ENCODE data around the gene SLC3A2. TPM values are rescaled to one million over a fixed set of nuclear protein-coding genes. Genes with fewer than 3 reads are reported as not detected.
A peak's percentile ranks its signal among the peaks of the same experiment; 100 is the strongest.
"Not testable (repeated sequence)": the region's sequence is repeated elsewhere in the genome, so short reads cannot be mapped to it uniquely, and the experiment has no call there.

Gene SLC3A2
- total RNA-seq, 1 donor from 2014 or later: 588 TPM

DNA sequence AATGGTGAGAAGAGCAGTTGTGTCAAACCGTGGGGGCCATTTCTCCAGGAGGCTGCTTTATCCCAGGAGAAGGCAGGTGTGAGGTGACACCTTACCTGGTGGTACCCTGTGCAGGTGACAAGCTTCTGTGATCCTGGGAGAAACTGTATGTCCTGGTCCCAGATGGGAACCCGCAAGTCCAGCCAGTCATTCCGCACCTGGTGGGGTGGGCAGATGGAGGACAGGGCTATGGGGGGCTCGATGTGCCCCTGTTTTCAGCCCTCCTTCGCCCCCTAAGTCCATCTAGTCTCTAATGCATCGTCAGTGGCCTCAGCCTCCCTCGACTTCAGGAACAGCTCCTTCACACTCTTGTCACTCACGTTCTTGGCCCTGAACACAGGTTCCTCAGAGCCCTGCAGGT, 45.4 kb upstream of the SLC3A2 start:
- no peak for TF ChIP-seq EZH2 (IDR thresholded peaks at IDR 0.05; ENCODE audit: insufficient read depth, low read length)
- TF ChIP-seq, protein P1, sequence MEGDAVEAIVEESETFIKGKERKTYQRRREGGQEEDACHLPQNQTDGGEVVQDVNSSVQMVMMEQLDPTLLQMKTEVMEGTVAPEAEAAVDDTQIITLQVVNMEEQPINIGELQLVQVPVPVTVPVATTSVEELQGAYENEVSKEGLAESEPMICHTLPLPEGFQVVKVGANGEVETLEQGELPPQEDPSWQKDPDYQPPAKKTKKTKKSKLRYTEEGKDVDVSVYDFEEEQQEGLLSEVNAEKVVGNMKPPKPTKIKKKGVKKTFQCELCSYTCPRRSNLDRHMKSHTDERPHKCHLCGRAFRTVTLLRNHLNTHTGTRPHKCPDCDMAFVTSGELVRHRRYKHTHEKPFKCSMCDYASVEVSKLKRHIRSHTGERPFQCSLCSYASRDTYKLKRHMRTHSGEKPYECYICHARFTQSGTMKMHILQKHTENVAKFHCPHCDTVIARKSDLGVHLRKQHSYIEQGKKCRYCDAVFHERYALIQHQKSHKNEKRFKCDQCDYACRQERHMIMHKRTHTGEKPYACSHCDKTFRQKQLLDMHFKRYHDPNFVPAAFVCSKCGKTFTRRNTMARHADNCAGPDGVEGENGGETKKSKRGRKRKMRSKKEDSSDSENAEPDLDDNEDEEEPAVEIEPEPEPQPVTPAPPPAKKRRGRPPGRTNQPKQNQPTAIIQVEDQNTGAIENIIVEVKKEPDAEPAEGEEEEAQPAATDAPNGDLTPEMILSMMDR (IDR thresholded peaks at IDR 0.05; ENCODE audit: insufficient read depth, low read depth, low read length): no peak
- FAIRE-seq (no peak), DNase-seq (ENCODE audit: low read depth) (no peak)
- Mint-ChIP-seq H3K27ac (ENCODE audit: unreplicated experiment) (peak overlapping the region; percentile 63), H3K4me3 (ENCODE audit: unreplicated experiment) (no peak overlapping the region), H3K4me1 (ENCODE audit: low read depth, unreplicated experiment) (peaks cover 10% of the 10 kb centered on the region), H3K36me3 (ENCODE audit: low read depth, unreplicated experiment) (peaks cover 17% of the 10 kb centered on the region), H3K27me3 (ENCODE audit: low read depth, unreplicated experiment) (no peaks in the 10 kb centered on the region), H3K9me3 (ENCODE audit: unreplicated experiment) (no peaks in the 10 kb centered on the region)
- Histone ChIP-seq H3K9me3 (ENCODE audit: insufficient read depth, low read depth, low read length) (no peaks in the 10 kb centered on the region), H4K20me1 (ENCODE audit: insufficient read depth, low read length) (peaks cover 38% of the 10 kb centered on the region), H3K4me1 (ENCODE audit: insufficient read depth, low read length) (peaks cover 20% of the 10 kb centered on the region), H3K79me2 (ENCODE audit: insufficient read depth, low read length) (peaks cover 80% of the 10 kb centered on the region), H3K4me2 (ENCODE audit: low read length) (no peak overlapping the region), H2AFZ (ENCODE audit: low read depth, low read length) (no peak overlapping the region), H3K27me3 (ENCODE audit: insufficient read depth, low read length) (no peaks in the 10 kb centered on the region), H3K27ac (ENCODE audit: low read depth, low read length) (no peak overlapping the region), H3K9ac (ENCODE audit: low read length) (no peak overlapping the region), H3K4me3 (ENCODE audit: insufficient read depth, low read depth, low read length) (no peak overlapping the region), H3K36me3 (ENCODE audit: insufficient read depth, low read length) (peaks cover 20% of the 10 kb centered on the region)

DNA sequence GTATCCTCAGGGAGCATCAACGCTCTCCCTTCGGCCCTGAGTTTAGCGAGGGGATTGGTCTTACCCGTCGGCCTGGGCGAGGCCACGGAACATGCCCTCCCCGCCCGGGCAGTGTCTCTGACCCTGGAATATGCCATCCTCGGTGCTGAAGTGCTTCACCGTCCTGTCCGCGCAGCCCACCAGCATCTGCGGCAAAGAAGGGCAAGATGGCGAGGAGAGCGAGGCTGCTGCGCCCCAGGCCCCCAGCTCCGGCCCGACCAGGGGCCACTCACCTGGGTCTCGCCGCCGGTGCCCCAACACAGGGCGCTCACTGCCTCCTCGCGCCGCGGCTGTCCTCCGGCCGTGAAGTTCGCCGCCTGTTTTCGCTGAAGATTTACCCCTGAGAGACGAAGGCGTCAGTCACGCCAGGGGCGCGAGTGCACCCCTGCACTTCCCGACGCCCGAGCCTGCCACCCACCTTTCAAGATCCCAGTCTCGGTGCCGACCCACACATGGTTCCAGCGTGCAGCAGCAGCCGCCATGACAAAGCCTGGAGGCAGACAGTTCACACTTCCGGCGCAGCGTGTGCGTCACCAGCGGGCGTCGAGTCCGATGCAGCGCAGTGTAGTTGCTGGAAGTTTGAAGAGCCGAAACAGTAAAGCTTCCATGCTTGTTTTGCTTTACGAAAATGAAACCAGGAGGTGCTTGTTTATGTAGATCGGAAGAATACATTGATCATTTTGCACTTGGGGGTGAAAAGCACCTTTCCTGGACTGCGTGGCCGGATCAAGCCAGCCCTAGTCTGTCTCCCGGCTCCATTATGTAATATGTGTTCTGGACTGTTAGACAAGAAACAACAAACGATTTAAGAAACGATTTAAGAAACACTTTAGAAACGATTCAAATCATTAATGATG, 41.4 kb upstream of the SLC3A2 start, which contains the start of gene WDR74:
Gene WDR74 (minus strand): TSS at position 541 of the 896 bp plus-strand sequence. CDS start 20 bp downstream, at position 521.
- Histone ChIP-seq H3K4me2 (ENCODE audit: low read length) (peak within 1 kb of the TSS; percentile 90), H2AFZ (ENCODE audit: low read depth, low read length) (peak within 1 kb of the TSS; percentile 72), H4K20me1 (ENCODE audit: insufficient read depth, low read length) (peaks cover 19% of the 10 kb centered on the region), H3K4me1 (ENCODE audit: insufficient read depth, low read length) (peaks cover 15% of the 10 kb centered on the region), H3K36me3 (ENCODE audit: insufficient read depth, low read length) (peaks cover 16% of the 10 kb centered on the region), H3K79me2 (ENCODE audit: insufficient read depth, low read length) (peaks cover 50% of the 10 kb centered on the region), H3K9me3 (ENCODE audit: insufficient read depth, low read depth, low read length) (no peaks in the 10 kb centered on the region), H3K27ac (ENCODE audit: low read depth, low read length) (peak within 1 kb of the TSS; percentile 90), H3K4me3 (ENCODE audit: insufficient read depth, low read depth, low read length) (peak within 1 kb of the TSS; percentile 85), H3K27me3 (ENCODE audit: insufficient read depth, low read length) (no peaks in the 10 kb centered on the region), H3K9ac (ENCODE audit: low read length) (peak within 1 kb of the TSS; percentile 90)
- Mint-ChIP-seq H3K4me1 (ENCODE audit: low read depth, unreplicated experiment) (peaks cover 12% of the 10 kb centered on the region), H3K9me3 (ENCODE audit: unreplicated experiment) (no peaks in the 10 kb centered on the region), H3K4me3 (ENCODE audit: unreplicated experiment) (no peak within 1 kb of the TSS), H3K27me3 (ENCODE audit: low read depth, unreplicated experiment) (no peaks in the 10 kb centered on the region), H3K36me3 (ENCODE audit: low read depth, unreplicated experiment) (peaks cover 13% of the 10 kb centered on the region), H3K27ac (ENCODE audit: unreplicated experiment) (no peak within 1 kb of the TSS)
- TF ChIP-seq EZH2 (IDR thresholded peaks at IDR 0.05; ENCODE audit: insufficient read depth, low read length): no peak
- TF ChIP-seq, protein P1 (IDR thresholded peaks at IDR 0.05; ENCODE audit: insufficient read depth, low read depth, low read length): no peak
- DNase-seq (ENCODE audit: low read depth) (peak; percentile 86), FAIRE-seq (no peak)

DNA sequence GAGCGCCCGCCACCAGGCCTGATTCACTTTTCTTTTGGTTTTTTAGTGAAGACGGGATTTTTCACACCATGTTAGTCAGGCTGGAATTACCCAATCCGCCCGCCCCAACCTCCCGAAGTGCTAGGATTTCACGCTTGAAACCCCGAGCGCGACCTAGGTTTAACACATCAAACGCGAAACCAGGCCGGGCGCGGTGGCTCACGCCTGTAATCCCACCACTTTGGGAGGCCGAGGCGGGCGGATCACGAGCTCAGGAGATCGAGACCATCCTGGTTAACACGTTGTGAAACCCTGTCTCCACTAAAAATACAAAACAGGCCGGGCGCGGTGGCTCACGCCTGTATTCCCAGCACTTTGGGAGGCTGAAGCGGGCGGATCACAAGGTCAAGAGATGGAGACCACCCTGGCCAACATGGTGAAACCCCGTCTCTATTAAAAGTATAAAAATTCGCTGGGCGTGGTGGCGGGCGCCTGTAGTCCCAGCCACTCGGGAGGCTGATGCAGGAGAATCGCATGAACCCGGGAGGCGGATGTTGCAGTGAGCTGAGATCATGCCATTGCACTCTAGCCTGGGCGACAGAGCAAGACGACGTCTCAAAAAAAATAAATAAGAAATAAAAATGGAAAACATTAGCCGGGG, 39.9 kb upstream of the SLC3A2 start:
- Histone ChIP-seq H3K4me3 (ENCODE audit: insufficient read depth, low read depth, low read length) (peak overlapping the region; percentile 85), H3K9ac (ENCODE audit: low read length) (peak overlapping the region; percentile 90), H3K4me1 (ENCODE audit: insufficient read depth, low read length) (peaks cover 15% of the 10 kb centered on the region), H3K79me2 (ENCODE audit: insufficient read depth, low read length) (peaks cover 36% of the 10 kb centered on the region), H2AFZ (ENCODE audit: low read depth, low read length) (peak overlapping the region; percentile 13), H3K4me2 (ENCODE audit: low read length) (peak overlapping the region; percentile 90), H3K27ac (ENCODE audit: low read depth, low read length) (peak overlapping the region; percentile 90)
- not testable (repeated sequence) for H3K27me3 ChIP-seq (ENCODE audit: insufficient read depth, low read length); H4K20me1 ChIP-seq (ENCODE audit: insufficient read depth, low read length); H3K4me3 Mint-ChIP-seq (ENCODE audit: unreplicated experiment); H3K9me3 ChIP-seq (ENCODE audit: insufficient read depth, low read depth, low read length); FAIRE-seq; H3K27ac Mint-ChIP-seq (ENCODE audit: unreplicated experiment); H3K9me3 Mint-ChIP-seq (ENCODE audit: unreplicated experiment); H3K27me3 Mint-ChIP-seq (ENCODE audit: low read depth, unreplicated experiment); H3K36me3 Mint-ChIP-seq (ENCODE audit: low read depth, unreplicated experiment); H3K36me3 ChIP-seq (ENCODE audit: insufficient read depth, low read length)
- DNase-seq (ENCODE audit: low read depth): peak; percentile 60
- H3K4me1 Mint-ChIP-seq (ENCODE audit: low read depth, unreplicated experiment): peaks cover 12% of the 10 kb centered on the region

Data from astrocyte (in vitro differentiated cells and primary cell).